HEK293 (cell line): Measurements from ENCODE around the gene FANCF.

ENCODE experiments used
- CTCF ChIA-PET: fragments of 350-600 bp; formaldehyde crosslinking; extraction: SDS; loops from one replicate; lab custom pipeline; 2021; ENCODE audit warnings: antibody characterized with exemption; lab: Yijun Ruan, JAX
- POLR2A ChIA-PET: fragments of 300-600 bp; formaldehyde crosslinking; extraction: SDS; loops from one replicate; lab custom pipeline; 2020; ENCODE audit warnings: antibody characterized with exemption, inconsistent platforms; lab: Yijun Ruan, JAX
- H3K27ac ChIP-seq: fragments of 200-500 bp; sonication (Bioruptor generic); 2 replicates; pipeline ENCODE4 v1.5.1; 2014; ENCODE audit warnings: low read depth, low read length, control low read depth, inconsistent platforms; ENCODE audit errors: extremely low read depth
- H3K36me3 ChIP-seq, 2 experiments: fragments of 200-500 bp in 1 of 2; sonication (Bioruptor generic) in 1 of 2; 1 replicate in 1 of 2; 2 replicates in 1 of 2; pipeline ENCODE4 v1.5.1; 2014 to 2017; ENCODE audit warnings: inconsistent platforms in 2 of 2, low read length in 2 of 2; ENCODE audit not compliant: control insufficient read depth in 2 of 2, insufficient read depth in 1 of 2
- H3K4me1 ChIP-seq: fragments of 200-500 bp; sonication (Bioruptor generic); 2 replicates; pipeline ENCODE4 v1.5.1; 2014; ENCODE audit warnings: mild to moderate bottlenecking, low read length, inconsistent platforms; ENCODE audit not compliant: control insufficient read depth, insufficient read depth
- H3K4me3 ChIP-seq: 2 replicates; pipeline ENCODE4 v1.5.1; 2011; ENCODE audit warnings: low read depth, mild to moderate bottlenecking, control low read depth, low read length, moderate library complexity
- H3K9me3 ChIP-seq: fragments of 200-500 bp; sonication (Bioruptor generic); 2 replicates; pipeline ENCODE4 v1.5.1; 2014; ENCODE audit warnings: low read depth, low read length, inconsistent platforms; ENCODE audit not compliant: control insufficient read depth, insufficient read depth
- BCL11B ChIP-seq: fragments of 450-650 bp; formaldehyde crosslinking; IDR thresholded peaks from 2 replicates; pipeline ENCODE4 v1.5.1; 2016; ENCODE audit warnings: low read depth, missing biosample characterization, missing genetic modification characterization
- GLI2 ChIP-seq: fragments of 450-650 bp; formaldehyde crosslinking; IDR thresholded peaks from 2 replicates; pipeline ENCODE4; 2017; ENCODE audit warnings: missing biosample characterization, missing genetic modification characterization, low read depth, borderline replicate concordance
- GLIS1 ChIP-seq: fragments of 450-650 bp; formaldehyde crosslinking; IDR thresholded peaks from 2 replicates; pipeline ENCODE4 v1.5.1; 2016; ENCODE audit warnings: missing biosample characterization, missing genetic modification characterization
- HOXA7 ChIP-seq: sonication (generic); formaldehyde crosslinking; IDR thresholded peaks from 2 replicates; pipeline ENCODE4 v1.8.1; 2022; ENCODE audit warnings: missing genetic modification reagents, borderline replicate concordance
- KLF9 ChIP-seq: fragments of 450-650 bp; formaldehyde crosslinking; IDR thresholded peaks from 2 replicates; pipeline ENCODE4 v1.5.1; 2016; ENCODE audit warnings: missing biosample characterization, missing genetic modification characterization, low read depth
- OVOL3 ChIP-seq: fragments of 450-650 bp; formaldehyde crosslinking; IDR thresholded peaks from 2 replicates; pipeline ENCODE4 v1.5.1; 2016; ENCODE audit warnings: missing biosample characterization, missing genetic modification characterization
- ZNF10 ChIP-seq: fragments of 450-650 bp; formaldehyde crosslinking; IDR thresholded peaks from 2 replicates; pipeline ENCODE4 v1.5.1; 2017; ENCODE audit warnings: missing biosample characterization, missing genetic modification characterization
- ZNF2 ChIP-seq: fragments of 450-650 bp; formaldehyde crosslinking; IDR thresholded peaks from 2 replicates; pipeline ENCODE4 v1.5.1; 2016; ENCODE audit warnings: missing biosample characterization, missing genetic modification characterization
- ZNF202 ChIP-seq: fragments of 450-650 bp; formaldehyde crosslinking; IDR thresholded peaks from 2 replicates; pipeline ENCODE4 v1.5.1; 2016; ENCODE audit warnings: missing biosample characterization, missing genetic modification characterization, borderline replicate concordance
- ZNF23 ChIP-seq: fragments of 450-650 bp; formaldehyde crosslinking; IDR thresholded peaks from 2 replicates; pipeline ENCODE4 v1.5.1; 2016; ENCODE audit warnings: missing biosample characterization, missing genetic modification characterization, borderline replicate concordance
- ZNF266 ChIP-seq: fragments of 450-650 bp; formaldehyde crosslinking; IDR thresholded peaks from 2 replicates; pipeline ENCODE4 v1.5.1; 2016; ENCODE audit warnings: missing biosample characterization, missing genetic modification characterization, low read depth
- ZNF311 ChIP-seq: fragments of 450-650 bp; formaldehyde crosslinking; IDR thresholded peaks from 2 replicates; pipeline ENCODE4 v1.5.1; 2017; ENCODE audit warnings: missing biosample characterization, missing genetic modification characterization, borderline replicate concordance
- ZNF350 ChIP-seq: fragments of 450-650 bp; formaldehyde crosslinking; IDR thresholded peaks from 2 replicates; pipeline ENCODE4 v1.5.0; 2017; ENCODE audit warnings: missing biosample characterization, mild to moderate bottlenecking, missing genetic modification characterization
- ZNF449 ChIP-seq: fragments of 450-650 bp; formaldehyde crosslinking; IDR thresholded peaks from 2 replicates; pipeline ENCODE4 v1.5.1; 2017; ENCODE audit warnings: missing biosample characterization, mild to moderate bottlenecking, missing genetic modification characterization, moderate library complexity
- ZNF521 ChIP-seq: fragments of 450-650 bp; formaldehyde crosslinking; IDR thresholded peaks from 2 replicates; pipeline ENCODE4 v1.5.1; 2017; ENCODE audit warnings: missing biosample characterization, mild to moderate bottlenecking, missing genetic modification characterization
- ZNF548 ChIP-seq: fragments of 450-650 bp; formaldehyde crosslinking; IDR thresholded peaks from 2 replicates; pipeline ENCODE4 v1.5.1; 2016; ENCODE audit warnings: missing biosample characterization, missing genetic modification characterization
- ZNF549 ChIP-seq: fragments of 450-650 bp; IDR thresholded peaks from 2 replicates; pipeline ENCODE4 v1.5.1; 2018; ENCODE audit warnings: missing biosample characterization, missing genetic modification characterization, mild to moderate bottlenecking, inconsistent platforms, moderate library complexity
- ZNF600 ChIP-seq: fragments of 450-650 bp; formaldehyde crosslinking; IDR thresholded peaks from 2 replicates; pipeline ENCODE4 v1.5.1; 2016; ENCODE audit warnings: missing biosample characterization, missing genetic modification characterization
- ZNF626 ChIP-seq: fragments of 450-650 bp; sonication (Bioruptor Pico); formaldehyde crosslinking; IDR thresholded peaks from 2 replicates; pipeline ENCODE4 v1.5.1; 2018; ENCODE audit warnings: missing biosample characterization, missing genetic modification characterization, inconsistent platforms
- ZNF645 ChIP-seq: fragments of 450-650 bp; formaldehyde crosslinking; IDR thresholded peaks from 2 replicates; pipeline ENCODE4; 2016; ENCODE audit warnings: missing biosample characterization, missing genetic modification characterization
- ZNF692 ChIP-seq: fragments of 450-650 bp; formaldehyde crosslinking; IDR thresholded peaks from 2 replicates; pipeline ENCODE4 v1.5.1; 2016; ENCODE audit warnings: missing biosample characterization, missing genetic modification characterization
- ZNF747 ChIP-seq: fragments of 450-650 bp; formaldehyde crosslinking; IDR thresholded peaks from 2 replicates; pipeline ENCODE4 v1.5.1; 2016; ENCODE audit warnings: missing biosample characterization, missing genetic modification characterization
- ZNF792 ChIP-seq: fragments of 450-650 bp; formaldehyde crosslinking; IDR thresholded peaks from 2 replicates; pipeline ENCODE4 v1.5.1; 2016; ENCODE audit warnings: missing biosample characterization, missing genetic modification characterization

The FANCF gene

GRCh38 chr11:22583963-22584492 lies 41.6 kb downstream of the FANCF start:
- Histone ChIP-seq H3K4me1 (no peaks in the 10 kb centered on the region), H3K27ac (no peak overlapping the region), H3K36me3 (no peaks in the 10 kb centered on the region), H3K9me3 (no peaks in the 10 kb centered on the region), H3K4me3 (no peak overlapping the region)
- ChIA-PET POLR2A (no interaction called here), CTCF (interaction anchor here (0.6 kb wide), 1 partner anchor 18 kb away, joined by 4 read pairs; no protein-coding TSS in a partner anchor)
- TF ChIP-seq ZNF645 (tag by site-specific recombination) (no peak), ZNF350 (tag by site-specific recombination) (no peak), ZNF23 (tag by site-specific recombination) (no peak), ZNF521 (tag by site-specific recombination) (no peak), KLF9 (no peak), HOXA7 (CRISPR knock-in tag) (no peak), BCL11B (tag by site-specific recombination) (no peak), ZNF549 (no peak), ZNF600 (tag by site-specific recombination) (no peak), GLI2 (tag by site-specific recombination) (no peak), ZNF311 (no peak), ZNF626 (no peak), ZNF692 (no peak), ZNF548 (tag by site-specific recombination) (no peak)
- TF ChIP-seq, all 188 proteins: peak for 0

- H3K36me3 ChIP-seq, result no peaks in the 10 kb centered on the region
- no peaks in the 10 kb centered on the region for H3K9me3 ChIP-seq
- ChIA-PET CTCF (interaction anchor here (0.6 kb wide), 1 partner anchor 22 kb away, joined by 5 read pairs; no protein-coding TSS in a partner anchor), POLR2A (no interaction called here)
- no peaks in the 10 kb centered on the region for H3K4me1 ChIP-seq
- H3K4me3 ChIP-seq, result no peak overlapping the region
- no peak for TF ChIP-seq ZNF449 (tag by site-specific recombination)
- TF ChIP-seq ZNF202 (tag by site-specific recombination), result no peak
- no peak for TF ChIP-seq ZNF792
- TF ChIP-seq ZNF2, result no peak
- TF ChIP-seq OVOL3 (tag by site-specific recombination), result no peak
- TF ChIP-seq ZNF747 (tag by site-specific recombination), result no peak
- no peak for TF ChIP-seq ZNF10 (tag by site-specific recombination)
- TF ChIP-seq GLIS1, result no peak
- no peak for TF ChIP-seq ZNF266 (tag by site-specific recombination)
- no peak overlapping the region for H3K27ac ChIP-seq
These were observed 43.5 kb downstream of the FANCF start for GRCh38 chr11:22582151-22582410.
